NOMO-1 treated with DMSO at 0.1 percent for 48 hours (cell line): Measurements from ENCODE around the gene CASS4.
"Not testable (repeated sequence)": the region's sequence is repeated elsewhere in the genome, so short reads cannot be mapped to it uniquely, and the experiment has no call there.

ENCODE experiments used
- DNase-seq: peaks from one replicate; lab custom pipeline; 2025; ENCODE audit not compliant: unreplicated experiment; lab: John Stamatoyannopoulos, UW

The CASS4 gene

GRCh38 chr20:56411759-56412472, at the start of gene CASS4:
Gene CASS4 (plus strand): TSS chr20:56412260. CDS start chr20:56412459, 199 bp downstream.
- DNase-seq: peak; percentile 90

- DNase-seq: no peak
These were observed 49.1 kb upstream of the CASS4 start for GRCh38 chr20:56362833-56363413.

GRCh38 chr20:56363491-56363890, 48.6 kb upstream of the CASS4 start:
- DNase-seq: no peak

- no peak for DNase-seq
These were observed 43.5 kb upstream of the CASS4 start for GRCh38 chr20:56368351-56369134.

GRCh38 chr20:56369179-56369578, 42.9 kb upstream of the CASS4 start:
- no peak for DNase-seq

- no peak for DNase-seq
These were observed 40.1 kb upstream of the CASS4 start for GRCh38 chr20:56371977-56372376.

- DNase-seq: no peak
These were observed 39.2 kb upstream of the CASS4 start for GRCh38 chr20:56372850-56373249.

- DNase-seq: peak; percentile 95
These were observed 38.1 kb upstream of the CASS4 start for GRCh38 chr20:56373942-56374341.

- peak; percentile 32 for DNase-seq
These were observed 35.7 kb upstream of the CASS4 start for GRCh38 chr20:56376331-56376730.

GRCh38 chr20:56378386-56378785, 33.7 kb upstream of the CASS4 start:
- DNase-seq: no peak

GRCh38 chr20:56380375-56380774, 31.7 kb upstream of the CASS4 start:
- no peak for DNase-seq

- DNase-seq: no peak
These were observed 30.6 kb upstream of the CASS4 start for GRCh38 chr20:56381501-56381900.

- DNase-seq: no peak
These were observed 29.4 kb upstream of the CASS4 start for GRCh38 chr20:56382696-56383095.

- DNase-seq: no peak
These were observed 28.7 kb upstream of the CASS4 start for GRCh38 chr20:56383334-56383733.

- DNase-seq: no peak
These were observed 26.9 kb upstream of the CASS4 start for GRCh38 chr20:56385130-56385529.

- DNase-seq: no peak
These were observed 25.8 kb upstream of the CASS4 start for GRCh38 chr20:56386219-56386618.

GRCh38 chr20:56388882-56389281, 23.2 kb upstream of the CASS4 start:
- DNase-seq: no peak

- no peak for DNase-seq
These were observed 22.3 kb upstream of the CASS4 start for GRCh38 chr20:56389807-56390206.

- not testable (repeated sequence) for DNase-seq
These were observed 21.7 kb upstream of the CASS4 start for GRCh38 chr20:56390396-56390795.

- peak; percentile 57 for DNase-seq
These were observed 21.0 kb upstream of the CASS4 start for GRCh38 chr20:56391037-56391436.

GRCh38 chr20:56391596-56392131, 20.4 kb upstream of the CASS4 start:
- no peak for DNase-seq
